ENCODE results near the gene GLRX2. TPM values are rescaled to one million over a fixed set of nuclear protein-coding genes. Genes with fewer than 3 reads are reported as not detected.
"Not testable (repeated sequence)": the region's sequence is repeated elsewhere in the genome, so short reads cannot be mapped to it uniquely, and the experiment has no call there.

Gene GLRX2
- total RNA-seq, 1 donor from 2014 or later = 2.7 TPM

DNA sequence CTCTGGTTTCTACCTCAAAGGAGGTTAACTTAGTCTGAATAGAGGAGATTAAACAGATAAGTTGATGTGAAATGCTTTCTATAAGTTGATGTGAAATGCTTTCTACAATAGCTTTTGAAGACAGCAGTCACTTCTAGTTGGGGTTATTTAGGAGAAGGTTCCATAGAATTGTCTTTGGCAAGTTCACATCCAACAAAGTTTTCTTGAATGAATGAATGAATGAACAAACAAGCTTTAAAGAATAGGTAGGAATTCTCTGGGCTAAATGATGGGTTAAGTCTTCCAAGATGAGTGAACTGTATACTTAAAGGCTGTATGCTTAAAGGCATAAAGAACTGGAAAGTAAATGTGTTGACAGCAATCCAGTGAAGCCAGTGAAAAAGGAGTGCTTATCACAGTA lies 18.5 kb upstream of the GLRX2 start:
- Histone ChIP-seq H3K4me1 (peaks cover 31% of the 10 kb centered on the region), H3K27me3 (no peaks in the 10 kb centered on the region), H3K4me3 (peak overlapping the region in 1 of 2 donors; percentile 67), H3K36me3 (peaks cover 0 to 8% of the 10 kb centered on the region in 2 donors), H3K9me3 (no peaks in the 10 kb centered on the region), H3K27ac (no peak overlapping the region)
- intact Hi-C loops (cut with DNase I) = loop anchor here (2.0 kb wide), 1 partner anchor 65 kb away; the partner anchor contains the start of genes RO60 and UCHL5
- no peak for TF ChIP-seq POLR2A (IDR thresholded peaks at IDR 0.05)
- DNase-seq (ENCODE audit: extremely low spot score in 2 of 2) = no peak

- Histone ChIP-seq H3K9me3 (no peaks in the 10 kb centered on the region), H3K36me3 (peaks cover 0 to 8% of the 10 kb centered on the region in 2 donors), H3K27ac (peak within 1 kb of the TSS; percentile 89), H3K4me3 (peak within 1 kb of the TSS; percentile 67 to 82), H3K4me1 (peaks cover 31% of the 10 kb centered on the region), H3K27me3 (no peaks in the 10 kb centered on the region)
- peak; percentile 96 to 97 for DNase-seq (ENCODE audit: extremely low spot score in 2 of 2)
- TF ChIP-seq CTCF (IDR thresholded peaks at IDR 0.05) (peak; percentile 86 to 98 (median 86)), POLR2A (IDR thresholded peaks at IDR 0.05) (peak in 1 of 2 donors; percentile 82), POLR2AphosphoS5 (IDR thresholded peaks at IDR 0.05; ENCODE audit: insufficient read depth in 1 of 2, low read depth in 1 of 2) (peak; percentile 76 to 97)
- intact Hi-C loops (cut with DNase I) = loop anchor here (2.0 kb wide), 2 partner anchors 17 to 63 kb away; partner anchors contain the start of genes GLRX2, RO60 and UCHL5
Observed at GRCh38 chr1:193121616-193122593, 16.7 kb upstream of the GLRX2 start, which contains the start of gene CDC73. CDC73 (plus strand) TSS chr1:193122031; CDS start chr1:193122201, 170 bp downstream.

- no peak for DNase-seq (ENCODE audit: extremely low spot score in 2 of 2)
- Histone ChIP-seq H3K36me3 (peaks cover 0 to 4% of the 10 kb centered on the region in 2 donors), H3K4me1 (peaks cover 26% of the 10 kb centered on the region), H3K27me3 (no peaks in the 10 kb centered on the region), H3K9me3 (no peaks in the 10 kb centered on the region), H3K4me3 (peak overlapping the region; percentile 67 to 82), H3K27ac (no peak overlapping the region)
- TF ChIP-seq POLR2A (IDR thresholded peaks at IDR 0.05) (no peak), CTCF (IDR thresholded peaks at IDR 0.05) (no peak), POLR2AphosphoS5 (IDR thresholded peaks at IDR 0.05; ENCODE audit: insufficient read depth in 1 of 2, low read depth in 1 of 2) (no peak)
- intact Hi-C loops (cut with DNase I) = loop anchor here (2.0 kb wide), 1 partner anchor 16 kb away; the partner anchor contains the start of gene GLRX2
Observed at GRCh38 chr1:193120604-193121166, 15.5 kb upstream of the GLRX2 start.

GRCh38 chr1:193118803-193119730 lies 13.9 kb upstream of the GLRX2 start:
- Histone ChIP-seq H3K27me3 (no peaks in the 10 kb centered on the region), H3K27ac (no peak overlapping the region), H3K4me3 (no peak overlapping the region), H3K36me3 (no peaks in the 10 kb centered on the region), H3K4me1 (peaks cover 13% of the 10 kb centered on the region), H3K9me3 (no peaks in the 10 kb centered on the region)
- TF ChIP-seq POLR2A (IDR thresholded peaks at IDR 0.05) (no peak), POLR2AphosphoS5 (IDR thresholded peaks at IDR 0.05; ENCODE audit: insufficient read depth in 1 of 2, low read depth in 1 of 2) (no peak), CTCF (IDR thresholded peaks at IDR 0.05) (no peak)
- DNase-seq (ENCODE audit: extremely low spot score in 2 of 2) = no peak
- intact Hi-C loops (cut with DNase I) = no loop called here

- intact Hi-C loops (cut with DNase I) = no loop called here
- peaks cover 4% of the 10 kb centered on the region for H3K4me1 ChIP-seq
Observed at GRCh38 chr1:193118194-193118593, 13.0 kb upstream of the GLRX2 start.

GRCh38 chr1:193117167-193117566 lies 12.0 kb upstream of the GLRX2 start:
- H3K4me1 ChIP-seq; intact Hi-C loops (cut with DNase I); H3K36me3 ChIP-seq; DNase-seq (ENCODE audit: extremely low spot score in 2 of 2); H3K27ac ChIP-seq; H3K27me3 ChIP-seq; H3K4me3 ChIP-seq; H3K9me3 ChIP-seq: not testable (repeated sequence)

More at GRCh38 chr1:193118194-193118593, 13.0 kb upstream of the GLRX2 start:
- H3K27ac ChIP-seq = no peak overlapping the region
- no peak for TF ChIP-seq CTCF (IDR thresholded peaks at IDR 0.05)
- DNase-seq (ENCODE audit: extremely low spot score in 2 of 2) = no peak
- no peaks in the 10 kb centered on the region for H3K36me3 ChIP-seq
- H3K9me3 ChIP-seq = no peaks in the 10 kb centered on the region
- no peak overlapping the region for H3K4me3 ChIP-seq
- no peaks in the 10 kb centered on the region for H3K27me3 ChIP-seq

Measured in vagina (tissue), 2 donors.